K562 (cell line): ENCODE data around the gene ENG. TPM values are rescaled to one million over a fixed set of nuclear protein-coding genes. Genes with fewer than 3 reads are reported as not detected.

Experiments used
- BCOR ChIP-seq: fragments of 450-650 bp; IDR thresholded peaks from 2 replicates; pipeline ENCODE4 v1.6.1; 2016
- CBFA2T2 ChIP-seq: fragments of 450-650 bp; conservative IDR thresholded peaks from 2 replicates; pipeline ENCODE4 v1.6.1; 2017; ENCODE audit warnings: mild to moderate bottlenecking
- ELF2 ChIP-seq: fragments of 250-450 bp; sonication (Bioruptor Pico); IDR thresholded peaks from 2 replicates; pipeline ENCODE4 v1.5.0; 2021; ENCODE audit warnings: mild to moderate bottlenecking
- FUS ChIP-seq: fragments of 200-400 bp; formaldehyde crosslinking; optimal IDR thresholded peaks from 2 replicates; pipeline ENCODE3; 2017; ENCODE audit warnings: low read depth, low read length
- KLF10 ChIP-seq: fragments of 250-450 bp; sonication (Bioruptor Pico); IDR thresholded peaks from 2 replicates; pipeline ENCODE4 v1.6.1; 2021; ENCODE audit warnings: matching md5 sums
- MBD1 ChIP-seq: fragments of 250-450 bp; sonication (Bioruptor Pico); IDR thresholded peaks from 2 replicates; pipeline ENCODE4 v1.8.0; 2022; ENCODE audit warnings: inconsistent platforms
- MGA ChIP-seq: fragments of 450-650 bp; IDR thresholded peaks from 2 replicates; pipeline ENCODE4 v1.6.1; 2016; ENCODE audit warnings: mild to moderate bottlenecking, moderate library complexity
- RAD51 ChIP-seq: fragments of 450-650 bp; IDR thresholded peaks from 2 replicates; pipeline ENCODE4 v1.7.1; 2016; ENCODE audit warnings: low read depth, mild to moderate bottlenecking, borderline replicate concordance
- RHOXF2B ChIP-seq: fragments of 250-450 bp; sonication (Bioruptor Pico); conservative IDR thresholded peaks from 2 replicates; pipeline ENCODE4 v1.5.1; 2021
- YBX1 ChIP-seq: fragments of 450-650 bp; IDR thresholded peaks from 2 replicates; pipeline ENCODE4 v1.7.1; 2016; ENCODE audit warnings: mild to moderate bottlenecking
- ZEB2 ChIP-seq: fragments of 450-650 bp; IDR thresholded peaks from 2 replicates; pipeline ENCODE4 v1.6.1; 2016
- ZNF644 ChIP-seq: fragments of 200-800 bp; sonication (Bioruptor generic); IDR thresholded peaks from 2 replicates; pipeline ENCODE4 v1.6.1; 2016; ENCODE audit warnings: low read depth, missing genetic modification characterization, missing compliant biosample characterization
- polyA plus RNA-seq, 8 experiments: library from polyadenylated mRNA; depleted of rRNA in 4 of 8; stranded (reverse) in 5 of 8; unstranded in 3 of 8; fragments of >200 nt; fragmentation: Nextera tagmentation in 2 of 8; fragmentation: Illumina TruSeq in 1 of 8; extraction: Ambion mirVana in 2 of 8; extraction: Trizol in 1 of 8; gene quantifications; 2 replicates each; pipeline versions ENCODE4 v1.2.1 to v1.2.3, GENCODE V29; 2011 to 2014; ENCODE audit warnings: inconsistent platforms in 1 of 8, missing spikeins in 1 of 8
- total RNA-seq, 7 experiments: library from RNA; depleted of rRNA in 6 of 7; stranded (reverse); fragments of >200 nt in 6 of 7; fragmentation: Illumina TruSeq in 2 of 7; extraction: Trizol in 2 of 7; gene quantifications; 2 replicates each; pipeline versions ENCODE4 v1.2.1 to v1.2.3, GENCODE V29; 2011 to 2021; ENCODE audit warnings: low replicate concordance in 1 of 7
- TF ChIP-seq, protein P1 (sequence below): IDR thresholded peaks from 2 replicates; pipeline ENCODE4 v1.6.1; 2011; ENCODE audit warnings: borderline replicate concordance, low read depth, mild to moderate bottlenecking, moderate library complexity, low read length; ENCODE audit not compliant: insufficient read depth, poor library complexity, severe bottlenecking

ENG gene
- total and polyA plus RNA-seq, 9 of the 15 experiments (the other 6 are each of a cell fraction or from before 2014, with no cell fraction given), result 0.04 to 0.40 (median 0.14) TPM; not detected in 1

DNA sequence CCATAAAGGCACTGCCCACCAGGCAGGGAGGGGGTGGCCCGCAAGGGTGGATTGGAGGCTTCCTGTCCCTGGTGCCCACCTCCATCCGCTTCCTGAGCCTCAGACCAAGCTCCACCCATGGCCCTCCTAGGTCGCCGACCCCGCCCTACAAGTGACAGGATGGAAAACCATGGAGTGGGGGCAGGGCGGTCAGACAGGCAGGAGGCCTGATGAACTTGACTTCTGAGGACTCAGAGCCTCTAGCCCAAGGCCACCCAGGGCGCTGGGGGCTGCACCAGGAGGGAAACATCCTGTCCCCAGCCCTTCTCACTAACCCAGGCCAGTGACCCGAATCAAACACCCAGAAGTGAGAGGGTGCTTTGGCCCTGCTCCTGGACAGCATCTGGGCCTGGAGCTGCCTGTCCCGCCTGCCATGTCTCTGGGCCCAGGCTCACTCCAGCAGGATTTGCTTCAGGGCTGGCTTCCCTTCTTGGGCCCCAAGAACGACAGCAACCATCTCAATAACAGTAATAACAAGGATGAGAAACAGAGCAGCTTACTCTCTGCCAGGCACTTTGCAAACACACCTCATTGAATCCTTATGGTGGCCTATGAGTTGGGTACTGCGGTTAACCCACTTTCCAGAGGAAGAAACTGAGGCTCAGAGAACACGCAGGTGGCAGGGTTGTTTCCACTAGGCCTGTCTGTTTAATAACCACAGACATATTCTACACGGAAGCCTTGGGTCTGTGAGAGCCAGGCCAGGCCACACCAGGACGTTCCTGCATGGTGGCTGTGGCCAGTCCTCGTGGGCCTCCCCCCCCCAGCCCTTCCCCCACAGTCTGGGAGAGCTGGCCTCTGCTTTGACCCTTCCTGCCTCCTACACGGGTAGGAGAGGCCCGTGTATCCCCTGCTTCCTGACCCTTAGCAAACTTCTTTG lies 49.4 kb upstream of the ENG start (continued):
- TF ChIP-seq MGA, result no peak; the same call in 1 of the 2 replicates
- TF ChIP-seq ZNF644, result no peak
- TF ChIP-seq CBFA2T2, result no peak
- TF ChIP-seq RHOXF2B, result no peak
- TF ChIP-seq BCOR, result 0 out of 2 replicates have a peak, but pooled peaks have one; percentile 31
- no peak for TF ChIP-seq RAD51
- no peak for TF ChIP-seq MBD1
- TF ChIP-seq ZEB2, result no peak
- TF ChIP-seq ELF2 (CRISPR knock-in tag), result no peak
- TF ChIP-seq, protein P1, sequence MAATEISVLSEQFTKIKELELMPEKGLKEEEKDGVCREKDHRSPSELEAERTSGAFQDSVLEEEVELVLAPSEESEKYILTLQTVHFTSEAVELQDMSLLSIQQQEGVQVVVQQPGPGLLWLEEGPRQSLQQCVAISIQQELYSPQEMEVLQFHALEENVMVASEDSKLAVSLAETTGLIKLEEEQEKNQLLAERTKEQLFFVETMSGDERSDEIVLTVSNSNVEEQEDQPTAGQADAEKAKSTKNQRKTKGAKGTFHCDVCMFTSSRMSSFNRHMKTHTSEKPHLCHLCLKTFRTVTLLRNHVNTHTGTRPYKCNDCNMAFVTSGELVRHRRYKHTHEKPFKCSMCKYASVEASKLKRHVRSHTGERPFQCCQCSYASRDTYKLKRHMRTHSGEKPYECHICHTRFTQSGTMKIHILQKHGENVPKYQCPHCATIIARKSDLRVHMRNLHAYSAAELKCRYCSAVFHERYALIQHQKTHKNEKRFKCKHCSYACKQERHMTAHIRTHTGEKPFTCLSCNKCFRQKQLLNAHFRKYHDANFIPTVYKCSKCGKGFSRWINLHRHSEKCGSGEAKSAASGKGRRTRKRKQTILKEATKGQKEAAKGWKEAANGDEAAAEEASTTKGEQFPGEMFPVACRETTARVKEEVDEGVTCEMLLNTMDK, result no peak
- TF ChIP-seq YBX1, result no peak
- TF ChIP-seq KLF10, result no peak
- no peak for TF ChIP-seq FUS
